GM20431 (cell line): Measurements from ENCODE around the gene LMNTD2.

Experiments used
- in situ Hi-C: fragments of 300-500 bp; cut with MseI, MboI; formaldehyde crosslinking; loops from one replicate; pipeline ENCODE4 v1.15.0; 2020; ENCODE audit warnings: low sequenced_read_pairs; ENCODE audit not compliant: unreplicated experiment

Gene LMNTD2, protein sequence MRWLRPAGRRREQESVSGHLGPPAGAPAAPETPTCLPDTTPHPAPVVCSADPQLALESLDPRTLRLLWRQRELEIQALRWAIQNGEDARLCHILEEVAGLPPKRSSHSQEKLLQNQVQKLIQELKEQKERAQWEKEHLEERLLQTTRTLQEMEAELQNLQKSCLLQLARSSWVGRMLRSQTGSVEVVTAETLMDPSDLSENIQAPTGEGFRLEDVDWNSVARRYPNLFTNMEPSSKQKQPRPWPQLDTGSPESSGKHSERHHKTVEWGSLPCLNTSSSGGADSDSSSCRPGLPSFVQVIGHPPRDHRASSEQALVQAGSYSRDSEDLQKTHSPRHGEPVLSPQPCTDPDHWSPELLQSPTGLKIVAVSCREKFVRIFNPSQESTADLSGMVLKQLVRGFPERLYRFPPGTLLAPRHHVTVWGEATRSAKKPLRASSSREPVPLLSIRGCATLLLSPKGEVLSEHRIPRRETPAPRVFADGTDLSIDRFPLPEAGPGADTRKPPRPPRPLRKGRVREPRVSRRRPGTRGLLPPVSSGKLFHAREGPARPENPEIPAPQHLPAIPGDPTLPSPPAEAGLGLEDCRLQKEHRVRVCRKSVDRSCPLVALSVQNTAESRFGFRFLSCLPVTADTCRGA

DNA sequence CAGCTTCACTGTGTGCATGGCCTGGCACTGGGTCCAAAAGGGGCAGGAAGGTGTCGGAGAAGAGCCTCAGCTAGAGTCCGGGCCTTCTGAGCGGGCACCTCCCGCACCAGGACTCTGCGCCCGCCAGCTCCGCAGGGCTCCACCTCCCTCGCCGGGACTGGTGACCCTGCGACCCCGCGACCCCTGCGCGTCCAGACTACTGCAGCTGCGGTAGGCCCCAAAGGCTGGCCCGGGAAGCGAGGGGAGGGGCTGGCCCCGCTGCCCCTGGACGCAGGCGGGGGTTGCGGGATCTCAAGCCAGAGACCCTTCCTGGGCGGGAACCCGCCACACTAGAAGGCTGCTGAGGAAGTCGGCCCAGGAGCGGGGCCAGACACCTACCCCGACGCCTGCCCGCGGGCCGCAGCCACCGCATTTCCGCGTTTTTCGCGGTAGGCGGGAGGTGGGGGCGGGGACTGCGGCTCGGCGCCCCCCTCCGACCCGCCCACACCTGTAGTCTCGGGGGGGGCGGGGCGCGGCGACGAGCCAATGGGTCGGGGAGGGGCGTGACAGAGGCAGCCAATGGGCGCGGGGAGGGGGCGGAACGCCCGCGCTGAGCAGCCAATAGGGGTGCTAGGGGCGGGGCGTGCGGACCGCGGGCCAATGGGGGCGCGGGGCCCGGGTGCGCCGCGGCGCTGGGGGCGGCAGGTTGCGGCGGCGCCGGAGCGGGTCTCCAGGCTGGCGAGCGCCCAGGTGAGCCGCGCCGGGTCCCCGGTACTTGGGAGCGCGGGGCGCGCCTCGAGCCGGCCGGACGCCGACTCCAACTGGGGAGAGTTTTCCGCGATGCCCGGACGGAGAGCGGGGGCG lies at the start of gene LMNTD2, which contains the start of gene RASSF7:
Gene LMNTD2, minus strand, starts transcription at position 434 of the 843 bp plus-strand sequence. Its CDS starts 22 bp downstream, at position 412.
Gene RASSF7, plus strand, starts transcription at position 666 of the 843 bp plus-strand sequence. CDS start 799 bp downstream, outside the sequence.
- in situ Hi-C loops = no loop called here

GRCh38 chr11:609341-609811 lies 48.8 kb upstream of the LMNTD2 start:
- in situ Hi-C loops = no loop called here

DNA sequence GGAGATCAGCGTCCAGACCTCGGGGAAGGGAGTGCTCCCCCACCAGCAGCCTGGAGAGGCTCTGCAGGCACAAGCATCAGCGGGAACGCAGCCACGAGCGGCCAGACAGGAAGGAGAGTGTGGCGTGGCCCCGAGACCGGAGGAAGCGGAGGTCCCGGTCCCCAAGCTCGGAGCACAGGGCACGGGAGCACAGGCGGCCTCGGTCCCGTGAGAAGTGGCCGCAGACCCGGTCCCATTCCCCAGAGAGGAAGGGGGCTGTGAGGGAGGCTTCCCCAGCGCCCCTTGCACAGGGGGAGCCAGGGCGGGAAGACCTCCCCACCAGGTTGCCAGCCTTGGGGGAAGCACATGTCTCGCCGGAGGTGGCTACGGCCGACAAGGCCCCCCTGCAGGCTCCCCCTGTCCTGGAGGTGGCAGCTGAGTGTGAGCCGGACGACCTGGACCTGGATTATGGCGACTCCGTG lies 48.3 kb upstream of the LMNTD2 start:
- in situ Hi-C loops = no loop called here

DNA sequence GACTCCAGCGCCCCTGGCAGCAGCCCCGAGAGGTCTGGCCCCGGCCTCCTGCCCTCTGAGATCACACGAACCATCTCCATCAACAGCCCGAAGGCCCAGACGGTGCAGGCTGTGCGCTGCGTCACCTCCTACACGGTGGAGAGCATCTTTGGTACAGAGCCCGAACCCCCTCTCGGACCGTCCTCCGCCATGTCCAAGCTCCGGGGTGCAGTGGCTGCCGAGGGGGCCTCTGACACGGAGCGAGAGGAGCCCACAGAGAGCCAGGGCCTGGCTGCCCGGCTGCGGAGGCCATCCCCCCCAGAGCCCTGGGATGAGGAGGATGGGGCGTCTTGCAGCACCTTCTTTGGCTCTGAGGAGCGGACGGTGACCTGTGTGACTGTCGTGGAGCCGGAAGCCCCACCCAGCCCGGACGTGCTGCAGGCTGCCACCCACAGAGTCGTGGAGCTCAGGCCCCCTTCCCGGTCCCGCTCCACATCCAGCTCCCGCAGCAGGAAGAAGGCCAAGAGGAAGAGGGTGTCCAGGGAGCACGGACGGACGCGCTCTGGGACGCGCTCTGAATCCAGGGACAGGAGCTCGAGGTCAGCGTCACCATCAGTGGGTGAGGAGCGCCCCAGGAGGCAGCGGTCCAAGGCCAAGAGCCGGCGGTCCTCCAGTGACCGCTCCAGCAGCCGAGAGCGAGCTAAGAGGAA lies 47.6 kb upstream of the LMNTD2 start:
- in situ Hi-C loops = no loop called here

DNA sequence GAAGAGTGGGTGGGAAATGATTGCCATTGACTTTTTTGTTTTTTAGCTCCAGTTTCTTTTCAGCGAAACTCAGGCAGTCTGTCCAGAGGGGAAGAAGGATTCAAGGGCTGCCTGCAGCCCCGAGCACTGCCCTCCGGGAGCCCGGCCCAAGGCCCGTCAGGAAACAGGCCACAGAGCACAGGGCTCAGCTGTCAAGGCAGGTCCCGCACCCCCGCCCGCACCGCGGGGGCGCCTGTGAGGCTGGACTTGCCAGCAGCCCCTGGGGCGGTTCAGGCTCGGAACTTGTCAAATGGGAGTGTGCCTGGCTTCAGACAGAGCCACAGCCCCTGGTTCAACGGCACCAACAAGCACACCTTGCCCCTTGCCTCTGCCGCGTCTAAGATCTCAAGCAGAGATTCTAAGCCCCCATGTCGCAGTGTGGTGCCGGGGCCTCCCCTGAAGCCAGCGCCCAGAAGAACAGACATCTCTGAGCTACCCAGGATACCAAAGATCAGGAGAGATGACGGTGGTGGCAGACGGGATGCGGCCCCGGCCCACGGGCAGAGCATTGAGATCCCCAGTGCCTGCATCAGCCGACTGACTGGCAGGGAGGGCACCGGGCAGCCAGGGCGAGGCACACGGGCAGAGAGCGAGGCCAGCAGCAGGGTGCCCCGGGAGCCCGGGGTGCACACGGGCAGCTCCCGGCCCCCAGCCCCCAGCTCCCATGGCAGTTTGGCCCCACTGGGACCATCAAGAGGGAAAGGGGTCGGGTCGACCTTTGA lies 46.7 kb upstream of the LMNTD2 start:
- in situ Hi-C loops = no loop called here

DNA sequence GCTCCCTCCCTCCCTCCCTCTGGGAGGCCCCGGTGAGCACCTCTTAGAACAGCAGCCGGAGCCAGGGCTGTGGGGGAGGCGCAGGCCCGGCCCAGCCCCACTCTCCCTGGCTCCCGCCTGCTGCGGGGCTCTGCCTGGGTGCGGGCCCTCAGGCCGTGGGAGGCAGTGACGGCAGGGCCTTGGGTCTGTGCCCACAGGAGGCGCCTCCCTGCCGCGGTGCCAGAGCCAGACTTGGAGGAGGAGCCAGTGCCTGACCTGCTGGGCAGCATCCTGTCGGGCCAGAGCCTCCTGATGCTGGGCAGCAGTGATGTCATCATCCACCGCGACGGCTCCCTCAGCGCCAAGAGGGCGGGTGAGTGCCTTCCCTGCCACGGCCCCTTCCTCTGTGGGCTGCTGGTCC lies 45.7 kb upstream of the LMNTD2 start:
- in situ Hi-C loops = no loop called here

DNA sequence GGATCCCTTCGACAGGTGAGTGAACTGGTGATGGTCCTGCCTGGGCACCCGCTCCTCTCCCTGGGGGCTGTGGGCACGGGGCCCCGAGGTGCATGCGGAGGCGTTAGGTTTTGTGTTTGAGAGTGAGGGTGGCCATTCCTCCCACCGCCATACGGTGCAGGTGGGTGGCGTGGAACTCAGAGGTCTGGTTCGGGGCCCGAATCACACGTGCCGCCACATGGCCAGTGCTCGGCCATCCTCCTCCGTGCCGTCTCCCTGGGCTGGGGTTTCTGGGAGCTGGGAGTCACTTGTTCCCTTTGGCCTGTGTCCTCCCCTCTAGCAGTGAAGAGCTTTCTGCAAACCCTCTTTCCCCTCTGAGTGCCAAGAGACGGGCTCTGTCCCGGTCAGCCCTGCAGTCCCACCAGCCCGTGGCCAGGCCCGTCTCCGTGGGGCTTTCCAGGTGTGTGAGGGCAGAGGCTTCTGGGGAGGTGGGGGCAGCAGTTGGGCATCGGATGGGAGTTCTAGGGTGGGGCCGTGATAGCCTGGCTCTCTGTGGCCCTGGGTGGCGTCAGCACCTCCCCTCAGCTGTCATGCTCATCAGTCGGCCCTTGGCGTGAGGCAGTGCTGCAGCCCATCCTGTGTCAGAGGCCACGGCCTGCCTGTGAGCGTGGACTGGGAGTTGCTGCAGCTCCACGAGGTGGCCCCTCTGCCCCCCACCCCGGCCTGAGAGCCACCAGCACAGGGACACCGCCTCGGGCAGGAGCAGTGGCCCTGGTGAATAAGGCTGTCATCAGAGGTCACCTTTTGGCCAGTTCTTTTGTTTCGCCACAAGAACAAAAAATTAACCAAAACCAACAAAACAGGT lies 45.0 kb upstream of the LMNTD2 start:
- in situ Hi-C loops = no loop called here

DNA sequence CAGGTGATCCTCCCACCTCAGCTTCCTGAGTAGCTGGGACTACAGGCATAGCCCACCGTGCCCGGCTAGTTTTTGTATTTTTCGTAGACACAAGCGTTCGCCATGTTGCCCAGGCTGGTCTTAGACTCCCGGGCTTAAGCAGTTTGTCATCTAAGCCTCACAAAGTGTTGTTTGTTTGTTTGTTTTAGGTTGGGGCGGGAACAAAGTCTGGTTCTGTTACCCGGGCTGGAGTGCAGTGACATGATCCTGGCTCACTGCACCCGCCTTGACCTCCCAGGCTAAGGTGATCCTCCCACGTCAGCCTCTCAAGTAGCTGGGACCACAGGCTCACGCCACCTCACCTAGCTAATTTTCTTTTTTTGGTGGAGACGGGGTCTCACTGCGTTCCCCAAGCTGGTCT lies 42.6 kb upstream of the LMNTD2 start:
- in situ Hi-C loops = no loop called here

DNA sequence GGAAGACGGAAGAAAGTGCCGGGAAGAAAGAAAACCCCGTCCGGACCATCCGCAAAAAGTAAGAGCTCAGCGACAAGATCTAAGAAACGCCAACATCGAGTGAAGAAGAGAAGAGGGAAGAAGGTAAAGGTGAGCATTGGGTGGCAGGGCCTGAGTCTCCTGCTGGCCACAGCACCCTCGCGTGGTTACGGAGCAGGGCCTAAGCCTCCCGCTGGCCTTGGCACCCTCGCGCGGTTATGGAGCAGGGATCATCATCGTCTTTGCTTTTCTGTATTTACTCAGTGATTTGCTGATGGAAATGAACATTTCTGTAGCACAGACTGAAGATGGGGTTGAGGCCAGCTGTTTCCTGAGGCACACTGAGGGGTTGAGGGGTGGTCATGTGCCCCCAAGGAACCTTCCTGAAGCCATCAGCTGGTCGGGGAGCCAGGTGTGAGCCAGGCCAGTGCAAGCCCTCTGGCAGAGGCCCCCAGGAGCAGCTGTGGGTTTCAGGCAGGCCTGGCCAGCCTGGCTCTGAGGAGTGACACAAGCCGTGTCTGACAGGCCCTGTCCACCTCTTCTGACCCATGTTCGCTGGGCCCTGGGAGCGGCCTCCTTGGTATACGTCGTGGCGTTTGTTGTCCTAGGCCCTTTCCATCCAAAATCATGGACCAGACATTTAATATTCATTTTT lies 41.2 kb upstream of the LMNTD2 start:
- in situ Hi-C loops = no loop called here

GRCh38 chr11:598005-598680 lies 37.6 kb upstream of the LMNTD2 start:
- in situ Hi-C loops = no loop called here

- in situ Hi-C loops = no loop called here
These were observed 36.7 kb upstream of the LMNTD2 start for GRCh38 chr11:597166-597725.

GRCh38 chr11:596374-596773 lies 35.8 kb upstream of the LMNTD2 start:
- in situ Hi-C loops = no loop called here

DNA sequence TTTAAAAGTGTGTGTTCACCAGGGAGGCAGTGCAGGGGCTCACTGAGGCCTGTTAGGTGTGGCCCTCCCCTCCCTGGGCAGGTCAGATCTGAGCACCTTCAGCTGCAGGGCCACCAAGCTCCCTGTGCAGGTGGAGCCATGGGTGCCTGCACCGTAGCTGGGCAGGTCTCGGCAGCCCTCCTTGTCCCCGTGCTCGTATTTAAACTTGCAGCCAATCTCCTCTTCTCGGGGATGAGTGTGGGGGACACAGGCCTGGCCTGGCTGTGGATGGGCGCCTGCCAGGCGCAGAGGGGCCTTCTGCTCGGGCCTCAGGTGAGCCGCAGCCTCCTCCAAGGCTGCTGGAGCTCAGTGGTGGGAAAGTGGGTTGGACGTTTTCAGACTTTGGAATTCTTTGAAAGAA lies 34.9 kb upstream of the LMNTD2 start:
- in situ Hi-C loops = no loop called here

GRCh38 chr11:593347-593746 lies 32.8 kb upstream of the LMNTD2 start:
- in situ Hi-C loops = no loop called here

- in situ Hi-C loops = no loop called here
These were observed 32.4 kb upstream of the LMNTD2 start for GRCh38 chr11:592918-593317.

DNA sequence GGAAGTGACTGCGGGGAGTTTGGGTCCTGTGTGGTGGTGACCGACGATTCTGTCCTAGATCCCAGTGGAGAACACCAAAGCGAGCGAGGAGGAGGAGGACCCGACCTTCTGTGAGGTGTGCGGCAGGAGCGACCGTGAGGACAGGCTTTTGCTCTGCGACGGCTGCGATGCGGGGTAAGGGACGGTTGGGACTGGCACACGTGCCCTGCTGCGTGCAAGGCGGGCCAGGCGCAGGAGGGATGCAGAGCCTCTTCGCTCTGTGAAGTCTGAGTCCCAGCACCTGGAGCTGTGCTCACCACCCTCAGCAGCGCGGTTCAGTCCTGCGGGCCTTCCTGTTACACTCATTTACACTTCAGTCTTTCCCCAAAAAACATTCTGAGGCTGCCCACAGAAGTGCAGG lies 32.0 kb upstream of the LMNTD2 start:
- in situ Hi-C loops = no loop called here

- in situ Hi-C loops = no loop called here
These were observed 30.5 kb upstream of the LMNTD2 start for GRCh38 chr11:590997-591396.
